Midbrain (tissue), 1 donor: Measurements from ENCODE around the gene HRG.
"Not testable (repeated sequence)": the region's sequence is repeated elsewhere in the genome, so short reads cannot be mapped to it uniquely, and the experiment has no call there.

Experiments
- DNase-seq: peaks from one replicate; lab custom pipeline; 2025; lab: John Stamatoyannopoulos, UW

The HRG gene

DNA sequence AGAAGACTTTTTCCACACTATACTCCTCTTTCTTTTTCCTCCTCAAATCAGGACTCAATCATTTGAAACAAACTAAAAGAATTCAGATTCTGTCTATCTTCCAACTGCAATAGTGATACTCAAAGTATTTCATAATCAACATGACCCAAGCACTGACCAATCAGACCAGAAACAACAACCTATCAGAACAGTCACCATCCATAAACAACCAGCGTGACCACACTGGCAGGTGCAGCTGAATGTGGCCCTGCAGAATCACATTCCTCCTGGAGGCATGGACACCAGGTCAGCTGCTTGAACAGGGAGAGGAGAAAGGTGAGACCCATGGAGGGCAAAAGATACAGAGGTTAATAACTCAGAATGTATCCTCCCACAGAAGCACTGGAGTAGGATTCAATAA, 13.3 kb downstream of the HRG start:
- DNase-seq = no peak

DNA sequence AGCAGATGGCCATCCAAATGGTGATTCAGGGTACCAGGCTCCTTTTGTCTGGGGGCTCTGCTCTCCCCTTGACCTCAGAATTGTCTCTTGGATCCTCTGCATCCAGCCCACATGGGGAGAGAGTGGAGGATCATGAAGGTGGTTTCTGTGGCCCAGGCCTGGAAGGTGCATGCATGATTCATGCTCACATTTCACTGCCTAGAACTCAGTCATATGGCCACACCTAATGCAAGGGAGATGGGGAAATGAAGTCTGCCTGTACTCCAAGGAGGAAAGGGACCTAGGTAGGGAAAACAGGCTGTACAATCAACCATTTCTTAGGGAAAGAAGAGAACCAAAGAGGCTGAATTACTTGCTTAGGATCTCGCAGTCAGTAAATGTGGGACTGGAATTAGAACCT, 15.1 kb downstream of the HRG start:
- DNase-seq = no peak

DNA sequence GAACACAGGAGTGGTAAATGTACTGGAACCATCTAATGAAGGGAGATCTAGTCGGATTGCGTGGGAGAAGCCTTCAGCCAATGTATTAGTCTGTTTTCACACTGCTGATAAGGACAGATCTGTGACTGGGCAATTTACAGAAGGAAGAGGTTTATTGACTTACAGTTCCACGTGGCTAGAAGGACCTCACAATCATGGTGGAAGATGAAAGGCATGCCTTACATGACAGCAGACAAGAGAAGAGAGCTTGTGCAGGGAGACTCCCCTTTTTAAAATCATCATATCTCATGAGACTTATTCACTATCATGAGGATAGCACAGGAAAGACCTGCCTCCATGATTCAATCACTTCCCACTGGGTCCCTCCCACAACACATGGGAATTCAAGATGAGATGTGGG, 17.0 kb downstream of the HRG start:
- DNase-seq = no peak

DNA sequence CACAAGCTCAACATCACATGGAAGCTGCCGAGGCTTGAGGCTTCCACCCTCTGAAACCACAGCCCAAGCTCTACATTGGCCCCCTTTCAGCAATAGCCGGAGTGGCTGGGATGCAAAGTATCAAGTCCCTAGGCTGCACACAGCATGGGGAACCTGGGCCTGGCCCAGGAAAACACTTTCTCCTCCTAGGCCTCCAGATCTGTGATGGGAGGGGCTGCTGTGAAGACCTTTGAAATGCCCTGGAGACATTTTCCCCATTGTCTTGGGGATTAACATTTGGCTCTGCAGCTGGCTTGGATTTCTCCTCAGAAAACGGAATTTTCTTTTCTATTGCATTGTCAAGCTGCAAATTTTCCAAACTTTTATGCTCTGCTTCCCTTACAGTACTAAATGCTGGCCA, 18.2 kb downstream of the HRG start:
- DNase-seq = no peak

DNA sequence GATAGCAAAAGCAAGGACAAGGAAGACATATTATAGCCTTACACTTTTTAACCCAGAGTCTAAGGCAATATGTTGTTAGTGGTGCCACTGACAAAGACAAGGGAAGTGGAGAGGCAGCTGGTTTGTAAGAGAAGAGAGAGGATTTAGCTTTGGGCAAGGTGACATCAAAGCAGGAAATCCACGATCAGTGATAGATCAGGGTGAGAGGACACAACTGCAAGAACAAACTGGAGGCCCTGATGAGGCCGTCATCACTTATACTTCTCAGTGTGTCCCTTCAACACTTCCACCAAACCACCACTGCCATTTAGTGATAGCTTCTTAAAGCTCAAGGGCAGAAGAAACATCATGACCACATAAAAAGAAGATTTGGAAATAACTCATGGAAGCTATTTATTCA, 20.7 kb downstream of the HRG start:
- not testable (repeated sequence) for DNase-seq

DNA sequence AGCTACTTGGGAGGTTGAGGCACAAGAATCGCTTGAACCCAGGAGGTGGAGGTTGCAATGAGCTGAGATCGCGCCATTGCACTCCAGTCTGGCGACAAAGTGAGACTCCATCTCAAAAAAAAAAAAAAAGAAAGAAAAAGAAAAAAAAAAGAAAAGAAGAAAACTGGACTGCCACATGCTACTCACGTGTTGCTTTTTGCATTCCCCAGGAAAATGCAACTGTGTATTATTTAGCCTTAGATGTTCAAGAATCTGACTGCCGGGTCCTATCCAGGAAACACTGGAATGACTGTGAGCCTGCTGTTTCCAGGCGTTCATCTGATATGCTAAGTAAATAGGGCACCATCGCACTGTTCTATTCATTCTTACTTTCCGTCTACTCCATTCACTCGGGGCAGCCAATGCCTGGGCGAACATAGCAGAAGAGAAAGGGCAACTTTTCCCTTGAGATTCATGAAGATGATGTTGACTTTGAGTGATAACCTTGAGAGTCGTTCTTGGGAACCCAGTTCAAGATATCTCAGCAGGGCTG, 21.4 kb downstream of the HRG start:
- no peak for DNase-seq

DNA sequence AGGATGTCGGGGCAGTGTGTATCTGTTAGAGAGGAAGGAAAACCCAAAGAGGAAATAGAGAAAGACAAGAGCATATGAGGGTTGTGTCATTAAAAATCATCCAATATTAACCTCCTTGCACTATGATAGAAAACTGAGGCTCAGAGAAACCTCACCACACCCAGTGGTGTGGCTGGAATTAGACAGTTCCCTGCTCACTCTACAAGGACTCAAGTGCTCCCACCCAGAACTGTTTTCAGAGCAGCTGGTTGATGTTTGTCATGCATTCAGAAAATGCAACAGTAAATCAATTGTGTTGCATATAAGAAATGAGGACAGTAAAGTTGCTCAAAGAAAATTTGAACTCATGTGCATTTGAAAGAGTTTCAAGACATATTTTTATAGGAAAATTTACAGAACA, 24.5 kb downstream of the HRG start:
- DNase-seq = not testable (repeated sequence)

DNA sequence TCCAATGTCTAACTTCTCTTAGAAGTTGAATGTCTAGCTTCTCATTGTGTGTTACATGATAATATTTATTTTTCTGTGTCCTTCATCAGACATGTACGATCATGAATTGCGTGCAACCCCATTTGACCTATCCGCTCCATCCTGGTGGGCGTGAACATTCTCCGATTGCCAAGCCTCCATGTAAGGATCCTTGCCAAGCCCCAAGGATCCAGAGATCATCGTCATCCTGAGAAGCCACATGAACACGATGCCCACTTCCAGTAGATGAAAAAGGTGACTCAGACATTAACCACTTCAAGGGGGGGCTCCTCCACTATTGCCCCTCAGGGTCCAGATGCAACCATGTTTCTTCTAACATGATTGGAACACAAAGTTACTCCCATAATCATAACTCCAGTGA, 25.9 kb downstream of the HRG start:
- no peak for DNase-seq

DNA sequence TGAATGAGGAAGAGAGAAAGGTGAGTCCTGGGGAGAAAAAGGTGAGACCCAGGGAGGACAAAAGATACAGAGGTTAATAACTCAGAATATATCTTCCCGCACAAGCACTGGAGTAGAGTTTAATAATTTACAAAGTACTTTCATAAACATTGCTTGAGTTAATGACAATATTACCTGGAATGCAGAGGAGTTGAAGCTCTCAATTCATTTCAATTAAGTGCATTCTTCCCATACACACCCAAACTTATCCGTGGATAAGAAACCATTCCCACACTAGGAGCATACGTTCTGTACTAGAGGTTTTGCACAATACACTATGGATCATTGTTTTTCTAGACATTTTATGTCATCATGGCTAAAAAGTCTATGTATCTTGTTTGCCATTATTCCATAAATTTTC, 28.0 kb downstream of the HRG start:
- DNase-seq = no peak

DNA sequence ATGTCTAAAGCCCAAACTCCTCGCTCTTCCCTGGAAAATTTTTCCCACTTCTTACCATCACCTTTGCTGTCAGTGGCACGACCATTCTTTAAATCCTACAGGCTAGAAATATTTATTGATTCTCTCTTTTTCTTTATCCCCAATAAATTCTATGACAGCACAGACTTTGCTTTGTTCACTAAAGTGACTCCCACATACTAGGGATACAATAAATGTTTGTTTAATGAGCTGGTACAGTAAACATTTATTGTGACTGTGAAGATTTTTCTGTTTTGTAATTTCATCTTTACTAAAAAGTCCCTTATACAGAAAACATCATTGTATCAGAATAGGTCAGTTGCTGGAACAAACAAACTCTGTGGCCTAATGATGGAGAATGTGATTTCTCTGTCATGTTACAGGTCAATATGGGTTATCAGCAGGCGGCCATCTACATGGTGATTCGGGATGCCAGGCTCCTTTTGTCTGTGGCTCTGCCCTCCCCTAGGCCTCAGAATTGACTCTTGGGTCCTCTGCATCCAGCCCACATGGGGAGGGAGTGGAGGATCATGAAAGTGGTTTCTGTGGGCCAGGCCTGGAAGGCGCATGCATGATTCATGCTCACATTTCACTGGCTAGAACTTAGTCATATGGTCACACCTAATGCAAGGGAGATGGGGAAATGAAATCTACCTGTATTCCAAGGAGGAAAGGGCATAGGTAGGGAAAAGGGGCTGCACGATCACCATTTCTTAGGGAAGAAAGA, 28.6 kb downstream of the HRG start:
- no peak for DNase-seq

DNA sequence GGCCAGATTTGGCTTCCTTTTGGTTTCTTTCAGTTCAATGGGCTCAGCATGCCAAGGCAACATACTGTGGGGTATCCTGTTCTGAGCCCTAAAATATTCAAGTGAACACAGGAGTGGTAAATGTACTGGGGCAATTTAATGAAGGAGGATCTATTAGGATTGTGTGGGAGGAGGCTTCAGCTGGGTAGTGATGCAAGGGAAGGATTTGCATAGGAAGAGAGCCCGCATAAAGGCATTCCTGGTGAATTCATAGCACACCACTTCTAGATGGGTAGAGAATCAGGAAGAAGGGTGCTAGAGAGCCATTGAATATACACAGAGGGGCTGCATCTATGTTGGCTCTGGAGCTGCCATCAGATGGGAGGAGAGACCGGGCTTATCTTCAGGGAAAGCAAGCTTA, 30.7 kb downstream of the HRG start:
- no peak for DNase-seq

DNA sequence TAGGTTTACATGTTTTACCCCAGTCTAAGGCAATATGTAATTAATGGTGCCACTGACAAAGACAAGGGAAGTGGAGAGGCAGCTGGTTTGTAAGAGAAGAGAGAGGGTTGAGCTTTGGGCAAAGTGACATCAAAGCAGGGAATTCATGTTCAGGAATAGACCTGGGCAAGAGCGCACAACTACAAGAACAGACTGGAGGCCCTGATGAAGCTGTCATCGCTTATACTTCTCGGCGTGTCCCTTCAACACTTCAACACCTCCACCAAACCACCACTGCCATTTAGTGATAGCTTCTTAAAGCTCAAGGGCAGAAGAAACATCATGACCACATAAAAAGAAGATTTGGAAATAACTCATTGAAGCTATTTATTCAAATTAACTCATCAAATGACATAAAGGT, 31.7 kb downstream of the HRG start:
- no peak for DNase-seq

DNA sequence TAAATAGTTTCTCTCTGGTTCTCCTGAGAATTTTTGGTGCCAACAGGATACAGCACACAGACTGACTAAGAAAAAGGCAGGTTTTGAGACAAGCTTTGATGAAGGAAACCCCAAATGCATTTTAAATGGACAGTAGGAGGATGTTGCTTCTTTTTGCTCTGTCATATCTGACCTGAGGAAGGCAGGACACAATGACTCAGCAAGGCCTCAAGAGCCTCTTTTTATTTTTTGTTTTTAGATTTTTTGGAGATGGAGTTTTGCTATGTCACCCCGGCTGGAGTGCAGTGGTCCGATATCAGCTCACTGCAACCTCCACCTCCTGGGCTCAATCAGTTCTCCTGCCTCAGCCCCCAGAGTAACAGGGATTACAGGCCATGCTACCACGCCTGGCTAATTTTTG, 34.5 kb downstream of the HRG start:
- DNase-seq = no peak

DNA sequence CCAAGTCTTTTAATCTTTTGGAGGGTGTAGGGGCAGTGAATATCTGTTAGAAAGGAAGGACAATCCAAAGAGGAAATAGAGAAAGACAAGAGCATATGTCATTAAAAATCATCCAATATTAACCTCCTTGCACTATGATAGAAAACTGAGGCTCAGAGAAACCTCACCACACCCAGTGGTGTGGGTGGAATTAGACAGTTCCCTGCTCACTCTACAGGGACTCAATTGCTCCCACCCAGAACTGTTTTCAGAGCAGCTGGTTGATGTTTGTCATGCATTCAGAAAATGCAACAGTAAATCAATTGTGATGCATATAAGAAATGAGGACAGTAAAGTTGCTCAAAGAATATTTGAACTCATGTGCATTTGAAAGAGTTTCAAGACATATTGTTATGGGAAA, 36.6 kb downstream of the HRG start:
- DNase-seq = not testable (repeated sequence)

DNA sequence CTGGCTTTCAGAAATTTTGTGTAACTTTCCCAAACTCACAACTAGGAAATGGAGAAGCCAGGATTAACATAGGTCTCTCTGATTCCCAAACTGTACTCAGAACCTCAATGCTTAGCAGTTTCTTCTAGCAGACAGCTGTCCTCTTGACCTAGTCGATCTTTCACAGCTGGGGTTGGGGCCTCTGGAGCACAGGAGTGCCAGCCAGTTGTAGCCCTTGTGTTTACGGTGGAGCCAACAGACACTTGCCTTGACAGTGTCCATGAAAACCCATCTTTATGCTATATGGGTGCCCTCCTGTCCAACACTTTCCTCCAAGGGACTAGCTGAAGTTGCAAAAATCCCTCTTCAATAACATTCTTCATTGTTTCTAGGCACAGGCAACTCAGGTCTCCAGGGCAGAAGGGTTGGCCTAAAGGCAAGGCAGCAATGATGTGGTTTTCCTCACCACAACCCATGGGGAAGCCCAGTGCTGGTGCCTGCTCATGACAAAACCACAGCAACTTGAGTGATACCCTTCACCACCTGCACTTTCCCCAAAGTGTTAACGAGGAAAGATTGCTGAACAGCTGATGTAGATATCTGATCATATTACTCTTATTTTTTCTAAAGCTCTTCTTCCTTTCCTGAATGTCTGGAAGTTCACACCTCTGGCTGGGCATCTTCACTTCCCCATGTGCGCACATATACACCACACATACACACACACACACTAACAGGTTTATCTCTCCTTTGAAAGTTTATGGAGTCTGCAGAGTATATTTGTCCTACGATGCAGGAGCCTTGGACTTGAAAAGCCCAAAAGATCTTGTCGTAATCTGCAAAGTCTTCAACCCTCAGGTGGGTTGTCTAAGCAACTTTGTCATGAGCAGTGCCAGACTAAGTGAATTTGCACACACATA, 40.3 kb downstream of the HRG start:
- DNase-seq = no peak

DNA sequence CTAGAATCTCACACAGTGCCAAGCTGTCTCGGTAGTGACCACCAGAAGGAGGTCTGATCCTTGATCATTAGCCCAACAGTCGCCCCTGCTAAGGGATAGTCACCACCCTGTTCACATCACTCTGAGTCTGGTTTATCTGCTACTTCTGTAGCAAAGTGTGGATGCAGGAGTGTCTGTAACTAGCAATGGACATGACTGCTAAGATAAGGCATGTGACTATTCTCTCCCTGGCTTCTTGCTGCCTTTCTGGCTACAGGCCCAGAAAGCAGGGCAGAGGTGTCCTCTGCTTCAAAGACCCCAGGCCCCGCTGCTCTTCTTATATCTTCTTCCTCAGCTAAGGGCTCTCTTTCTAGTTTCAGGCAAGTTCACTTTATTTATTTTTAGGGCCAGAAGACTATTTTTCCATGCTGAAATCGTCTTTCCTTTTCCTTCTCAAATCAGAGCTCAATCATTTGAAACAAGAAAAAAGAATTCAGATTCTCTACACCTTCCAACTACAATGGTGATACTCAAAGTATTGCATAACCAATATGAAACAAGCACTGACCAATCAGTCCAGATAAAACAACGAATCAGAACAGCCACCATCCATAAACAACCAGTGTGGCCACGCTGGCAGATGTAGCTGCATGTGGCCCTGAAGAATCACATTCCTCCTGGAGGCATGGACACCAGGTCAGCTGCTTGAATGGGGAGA, 43.3 kb downstream of the HRG start:
- no peak for DNase-seq

DNA sequence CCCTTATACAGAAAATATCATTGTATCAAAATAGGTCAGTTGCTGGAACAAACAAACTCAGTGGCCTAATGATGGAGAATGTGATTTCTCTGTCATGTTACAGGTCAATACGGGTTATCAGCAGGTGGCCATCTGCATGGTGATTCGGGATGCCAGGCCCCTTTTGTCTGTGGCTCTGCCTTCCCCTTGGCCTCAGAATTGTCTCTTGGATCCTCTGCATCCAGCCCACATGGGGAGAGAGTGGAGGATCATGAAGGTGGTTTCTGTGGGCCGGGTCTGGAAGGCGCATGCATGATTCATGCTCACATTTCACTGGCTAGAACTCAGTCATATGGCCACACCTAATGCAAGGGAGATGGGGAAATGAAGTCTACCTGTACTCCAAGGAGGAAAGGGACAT, 44.9 kb downstream of the HRG start:
- not testable (repeated sequence) for DNase-seq

DNA sequence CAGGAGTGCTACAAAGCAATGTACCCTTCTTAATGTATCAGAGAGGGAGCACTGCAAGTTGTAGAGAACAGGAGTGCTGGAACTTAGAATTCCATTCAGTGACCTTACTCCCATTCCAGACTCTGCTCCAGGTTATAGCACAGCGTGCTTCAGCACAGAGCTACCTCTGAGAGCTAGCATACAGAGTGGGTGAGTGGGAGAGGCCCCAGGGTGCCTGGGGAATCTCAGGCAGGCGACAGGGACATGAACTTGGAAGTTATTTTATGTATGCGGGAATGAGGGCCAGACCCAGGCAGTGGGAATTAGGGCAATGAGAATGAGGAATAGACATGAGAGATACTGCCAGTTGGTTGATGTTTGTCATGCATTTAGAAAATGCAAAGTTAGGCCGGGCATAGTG, 47.7 kb downstream of the HRG start:
- DNase-seq = no peak

DNA sequence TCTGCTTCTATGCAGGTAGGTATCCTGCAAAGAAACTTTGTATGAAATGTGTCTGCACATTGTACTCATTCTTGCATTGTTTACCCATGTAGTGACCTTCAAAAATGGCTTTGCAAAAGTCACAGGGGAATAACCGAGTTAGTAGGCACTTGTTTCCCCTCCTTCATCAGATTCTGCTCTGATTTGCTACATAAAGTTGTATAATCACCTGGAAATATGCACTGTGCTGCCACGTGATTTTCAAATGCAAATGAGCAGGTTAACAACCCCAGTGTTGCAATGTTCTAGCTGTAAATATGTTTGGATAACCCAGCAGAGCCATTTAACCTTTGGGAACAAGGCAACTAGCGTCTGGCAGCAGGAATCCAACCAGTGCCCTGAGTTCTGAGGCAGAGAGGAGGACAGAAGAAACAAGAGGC, 51.2 kb downstream of the HRG start, which contains the start of gene KNG1:
KNG1 (plus strand) TSS at position 321 of the 419 bp plus-strand sequence. CDS start 184 bp downstream, outside the sequence.
- no peak for DNase-seq

DNA sequence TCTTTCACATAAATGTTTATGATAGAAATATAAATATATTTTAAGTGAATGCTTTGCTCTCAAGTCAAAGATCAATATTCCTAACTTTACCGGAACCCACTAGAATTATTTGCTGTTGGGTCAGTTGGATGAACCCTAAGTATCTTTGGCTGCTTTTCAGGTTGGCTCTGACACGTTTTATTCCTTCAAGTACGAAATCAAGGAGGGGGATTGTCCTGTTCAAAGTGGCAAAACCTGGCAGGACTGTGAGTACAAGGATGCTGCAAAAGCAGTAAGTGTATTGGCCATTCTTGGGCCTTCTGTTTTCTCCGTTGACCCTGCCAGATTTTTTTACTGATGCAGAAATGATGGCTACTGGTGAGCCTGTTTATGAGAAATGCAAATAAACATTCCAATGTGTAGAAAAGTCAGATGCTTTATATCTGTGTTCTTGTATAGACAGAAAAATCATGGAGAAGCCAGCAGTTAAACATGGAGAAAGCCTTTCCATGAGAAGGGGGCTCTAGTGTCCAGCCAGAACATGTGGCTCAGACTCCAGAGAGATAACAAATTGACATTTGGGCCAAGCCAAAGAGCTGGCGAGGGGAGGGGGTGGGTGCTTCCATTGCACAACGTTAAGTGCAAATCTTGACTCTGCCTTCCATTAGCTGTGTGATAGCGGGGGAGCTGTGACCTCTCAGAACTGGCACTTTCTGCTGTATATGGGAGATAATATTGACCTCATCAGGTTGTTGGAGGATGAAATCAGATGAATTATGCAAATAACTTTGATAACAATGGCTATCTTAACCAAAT, 54.3 kb downstream of the HRG start:
- DNase-seq = no peak

DNA sequence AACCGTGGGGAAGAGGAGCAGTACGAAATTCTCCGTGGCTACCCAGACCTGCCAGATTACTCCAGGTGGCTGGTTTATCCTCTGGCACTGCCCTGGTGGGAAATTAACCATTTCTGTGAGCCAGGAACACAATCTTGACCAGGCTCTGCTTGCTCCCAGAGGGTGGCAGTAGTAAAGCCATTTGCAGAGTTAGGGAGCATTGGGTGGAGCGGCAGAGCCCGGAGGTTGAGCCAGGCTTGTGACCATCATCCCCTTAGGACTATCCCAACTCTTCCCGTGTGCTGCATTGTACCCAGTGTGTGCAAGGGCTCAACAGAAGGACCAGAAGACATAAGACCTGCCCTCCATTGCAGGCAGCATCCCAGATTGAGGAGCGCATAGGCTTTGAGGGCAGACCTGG, 56.6 kb downstream of the HRG start:
- no peak for DNase-seq

DNA sequence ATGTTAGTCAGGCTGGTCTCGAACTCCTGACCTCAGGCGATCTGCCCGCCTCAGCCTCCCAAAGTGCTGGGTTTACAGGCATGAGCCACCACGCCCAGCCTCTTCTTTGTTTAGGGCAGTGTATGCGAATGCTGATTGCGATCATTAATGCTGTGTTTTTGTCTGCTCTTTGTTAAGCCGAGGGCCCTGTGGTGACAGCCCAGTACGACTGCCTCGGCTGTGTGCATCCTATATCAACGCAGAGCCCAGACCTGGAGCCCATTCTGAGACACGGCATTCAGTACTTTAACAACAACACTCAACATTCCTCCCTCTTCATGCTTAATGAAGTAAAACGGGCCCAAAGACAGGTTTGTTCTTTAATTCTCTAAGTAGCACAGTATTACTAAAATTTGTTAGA, 59.1 kb downstream of the HRG start:
- no peak for DNase-seq
